Stimulated activated CD4-positive, alpha-beta T cell treated with anti-CD3 and anti-CD28 coated beads, TNF-alpha, amount 100 ng/mL, for 4 hours (primary cell): ENCODE data around the gene ZNF618.

Source experiments
- DNase-seq, 3 experiments: peaks; one replicate each; pipeline ENCODE4 v3.0.0-alpha.2; 2020; ENCODE audit warnings: low read depth in 3 of 3

Gene ZNF618

GRCh38 chr9:114021578-114021977, 145.5 kb downstream of the ZNF618 start:
- no peak for DNase-seq

GRCh38 chr9:114023961-114024360, 147.9 kb downstream of the ZNF618 start:
- DNase-seq: no peak

GRCh38 chr9:114025196-114025753, 149.2 kb downstream of the ZNF618 start:
- DNase-seq: no peak

- no peak for DNase-seq
These were observed 149.7 kb downstream of the ZNF618 start for GRCh38 chr9:114025760-114026159.

DNA sequence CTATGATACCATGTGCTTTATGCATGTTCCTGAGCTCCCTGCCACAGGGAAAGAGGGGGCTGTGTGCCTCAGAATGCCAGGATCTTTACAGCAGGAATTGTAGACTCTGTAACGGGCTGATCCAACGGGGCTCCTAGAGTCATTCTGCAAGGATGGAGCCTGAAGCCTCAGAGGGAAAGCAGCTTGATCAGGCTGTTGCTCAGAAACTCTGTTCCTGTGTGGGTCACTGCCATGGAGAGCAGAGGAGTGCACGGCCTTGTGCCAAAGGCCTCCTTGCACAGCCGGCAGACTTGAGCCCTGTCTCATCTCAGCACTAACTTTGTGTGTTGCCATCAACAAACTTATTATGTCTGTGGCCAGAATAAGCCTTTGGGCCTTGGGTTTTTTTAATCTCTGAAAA, 150.2 kb downstream of the ZNF618 start:
- no peak for DNase-seq

- no peak for DNase-seq
These were observed 151.2 kb downstream of the ZNF618 start for GRCh38 chr9:114027159-114027862.

- no peak for DNase-seq
These were observed 151.9 kb downstream of the ZNF618 start for GRCh38 chr9:114027863-114028465.

- no peak for DNase-seq
These were observed 152.5 kb downstream of the ZNF618 start for GRCh38 chr9:114028646-114029045.

- no peak for DNase-seq
These were observed 153.4 kb downstream of the ZNF618 start for GRCh38 chr9:114029311-114030170.

DNA sequence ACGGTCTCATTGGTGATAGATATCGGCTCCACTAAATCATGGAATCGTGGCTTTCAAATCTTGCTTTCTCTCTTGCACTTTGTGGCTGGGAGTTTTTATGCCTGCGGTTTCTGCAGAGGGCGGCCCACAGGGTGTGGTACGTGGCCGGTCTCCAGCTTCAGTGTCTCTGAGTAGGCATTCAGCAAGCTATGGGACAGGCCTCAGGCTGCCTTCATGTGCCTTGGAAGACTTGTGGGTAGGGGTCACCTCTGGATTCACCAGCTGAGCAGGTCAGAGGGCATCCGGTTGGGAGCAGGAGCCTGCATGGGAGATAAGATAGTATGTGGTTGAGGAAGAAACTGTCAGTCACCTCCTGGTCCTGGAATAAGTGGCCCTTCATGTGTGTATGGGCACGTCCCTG, 154.3 kb downstream of the ZNF618 start:
- DNase-seq: no peak

DNA sequence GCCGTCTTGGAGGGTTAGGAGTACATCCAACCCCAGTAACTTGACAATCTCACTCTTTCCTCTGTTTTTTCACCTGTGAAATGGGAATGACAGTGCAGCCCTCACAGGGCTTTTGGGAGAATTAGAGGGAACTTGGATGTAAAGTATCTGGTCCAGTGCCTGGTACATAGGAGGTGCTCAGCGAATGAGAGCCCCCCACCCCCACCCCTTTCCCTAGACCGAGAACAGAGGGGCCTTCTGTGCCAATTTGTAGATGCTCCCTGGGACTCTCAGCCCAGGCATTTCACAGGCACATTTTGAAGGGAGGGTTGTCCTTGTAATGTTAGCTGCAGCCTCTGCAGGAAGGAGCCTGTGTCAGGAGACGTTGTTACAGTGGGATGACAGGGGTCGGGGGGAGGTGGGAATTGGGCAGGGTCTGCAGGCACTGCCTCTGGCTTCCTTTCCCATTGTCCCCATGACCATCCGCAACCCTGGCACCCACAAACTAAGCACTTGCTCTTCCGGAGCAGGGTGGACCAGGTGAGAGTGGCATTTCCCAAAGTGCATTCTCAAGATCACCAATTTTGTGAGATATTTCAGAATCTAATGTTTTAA, 155.0 kb downstream of the ZNF618 start:
- DNase-seq: no peak

GRCh38 chr9:114031948-114032840, 156.1 kb downstream of the ZNF618 start:
- DNase-seq: no peak

DNA sequence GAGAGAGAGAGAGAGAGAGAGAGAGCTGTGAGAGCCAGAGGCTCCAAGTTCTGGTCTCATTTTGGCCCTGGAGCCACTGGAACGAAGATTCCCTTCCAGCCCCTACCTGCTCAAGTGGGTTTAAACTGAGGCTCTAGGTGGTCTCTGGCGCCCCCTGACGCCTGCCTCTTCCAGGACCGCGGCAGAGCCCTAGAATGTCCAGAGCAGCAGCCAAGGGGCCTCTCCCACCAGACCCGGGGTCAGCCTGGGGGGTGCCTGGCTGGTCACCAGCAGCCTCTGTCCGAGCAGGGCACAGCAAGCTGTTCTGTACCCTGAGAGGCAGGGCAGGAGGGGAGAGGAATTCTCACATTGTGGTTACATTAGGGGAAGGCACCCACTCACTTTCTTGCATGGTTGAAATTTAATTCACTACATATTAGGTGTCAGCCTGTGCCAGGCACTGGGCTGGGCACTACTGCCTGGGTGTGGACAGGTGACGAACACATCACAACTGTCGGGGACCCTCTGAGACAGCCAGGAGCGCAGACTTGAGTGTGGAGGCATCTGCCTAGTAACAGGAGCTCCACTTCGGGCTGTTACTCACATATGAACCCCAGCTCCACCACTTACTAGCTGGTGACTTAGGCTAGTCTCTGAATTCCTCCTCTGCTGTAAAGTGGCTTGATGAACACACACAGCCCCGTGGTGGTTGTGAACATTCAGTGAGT, 157.4 kb downstream of the ZNF618 start:
- no peak for DNase-seq

- no peak for DNase-seq
These were observed 158.1 kb downstream of the ZNF618 start for GRCh38 chr9:114034196-114034595.

- no peak for DNase-seq
These were observed 158.6 kb downstream of the ZNF618 start for GRCh38 chr9:114034661-114035062.

DNA sequence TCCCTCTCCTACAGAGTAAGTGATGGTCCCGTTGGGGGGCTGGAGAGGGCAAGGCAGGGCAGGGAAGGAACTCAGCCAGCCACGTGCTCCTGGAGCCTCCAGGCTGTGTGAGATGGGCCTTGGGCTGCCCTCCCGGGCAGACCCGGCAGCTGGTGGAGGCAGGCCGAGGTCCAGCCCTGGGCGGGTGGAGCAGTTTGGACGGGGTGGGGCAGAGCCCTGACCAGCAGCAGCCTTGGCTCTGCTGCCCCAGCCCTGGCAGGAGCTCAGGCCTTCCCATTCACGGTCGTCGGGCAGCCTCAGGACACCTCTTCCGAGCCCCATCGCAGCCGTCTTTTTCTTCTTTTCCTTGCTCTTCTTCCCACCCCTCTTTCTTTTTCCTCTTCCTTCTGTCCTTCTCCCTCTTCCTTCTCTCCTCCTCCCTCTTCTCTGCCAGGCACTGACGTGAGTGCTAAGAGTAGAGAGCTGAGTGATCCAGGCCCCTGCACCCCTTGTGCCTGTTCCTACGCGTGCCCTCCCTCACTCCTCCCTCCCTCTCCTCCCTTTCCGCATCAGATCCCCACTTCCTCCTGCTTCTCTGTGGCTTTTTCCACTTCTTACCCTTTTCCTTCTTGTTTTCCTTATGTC, 159.2 kb downstream of the ZNF618 start:
- DNase-seq: no peak

DNA sequence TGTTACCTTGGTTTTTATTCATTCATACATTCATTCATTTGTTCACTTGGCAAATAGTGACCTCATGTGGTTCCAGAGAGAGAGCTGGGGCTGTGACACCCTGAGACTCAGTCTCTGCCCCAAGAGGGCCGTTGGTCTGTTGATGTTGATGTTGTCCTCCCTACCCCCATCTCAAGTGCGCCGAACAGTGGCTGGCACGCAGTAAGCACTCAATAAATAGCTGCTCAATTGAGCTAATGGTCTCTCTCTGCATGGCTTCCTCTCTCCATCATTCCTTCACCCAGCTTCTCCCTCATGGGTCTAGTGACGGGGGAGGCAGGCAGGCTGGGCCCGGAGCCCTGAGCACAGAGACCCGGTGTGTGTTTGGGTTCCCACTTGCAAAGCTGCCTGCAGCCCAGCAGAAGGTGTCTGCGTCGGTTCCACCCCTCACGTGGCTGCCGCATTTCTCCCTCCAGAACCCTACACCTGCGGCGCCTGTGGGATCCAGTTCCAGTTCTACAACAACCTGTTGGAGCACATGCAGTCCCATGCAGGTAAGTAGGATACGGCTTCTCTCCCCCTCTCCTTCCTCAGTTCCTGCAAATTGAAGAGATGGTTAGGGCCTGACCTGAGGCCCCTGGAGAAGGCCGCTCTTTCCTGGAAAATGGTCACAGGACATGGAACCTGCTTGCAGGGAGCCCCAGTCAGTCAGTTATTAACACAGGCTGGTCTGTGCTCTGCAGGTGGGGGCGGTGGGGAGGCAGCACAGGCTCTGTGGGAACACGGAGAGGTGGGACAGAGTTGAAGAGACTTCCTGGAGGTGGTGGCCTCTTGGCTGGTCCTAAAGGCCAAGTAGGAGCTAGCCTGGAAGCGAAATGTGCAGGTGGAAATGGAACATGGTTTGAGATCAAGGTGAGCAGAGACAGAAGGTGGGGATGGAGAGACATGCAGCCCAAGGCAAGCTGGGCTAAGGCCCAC, 160.0 kb downstream of the ZNF618 start:
- DNase-seq: no peak

GRCh38 chr9:114037249-114037648, 161.1 kb downstream of the ZNF618 start:
- DNase-seq: no peak
